ENCODE measurements around the gene GPR183. TPM values are rescaled to one million over a fixed set of nuclear protein-coding genes. Genes with fewer than 3 reads are reported as not detected.

GPR183 gene
- total RNA-seq, 1 experiment from 2014 or later = 0.30 TPM

DNA sequence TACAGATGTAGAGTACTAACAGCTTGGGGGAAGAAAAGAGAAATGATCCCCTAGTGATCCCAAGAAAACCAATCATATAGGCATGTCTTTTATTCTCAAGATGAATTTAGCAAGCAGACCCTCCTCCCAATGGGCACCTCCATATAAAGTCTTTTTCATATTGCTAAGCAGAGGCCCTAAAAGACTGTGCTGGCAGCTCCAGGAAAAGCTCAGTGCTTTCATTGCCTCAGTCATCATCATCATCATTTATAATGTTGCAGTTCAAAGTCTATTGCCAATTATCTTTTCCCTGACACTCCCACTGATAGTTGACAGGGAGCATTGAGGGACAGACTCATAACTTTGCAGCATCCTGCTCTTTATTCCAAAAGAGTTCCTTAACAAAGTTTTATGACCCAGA is 13.0 kb downstream of the GPR183 start (continued):
- no peak for TF ChIP-seq TCF7L2 (IDR thresholded peaks at IDR 0.05; ENCODE audit: borderline replicate concordance, extremely low read depth, insufficient read depth, insufficient read length)
- TF ChIP-seq YY1 (IDR thresholded peaks at IDR 0.05; ENCODE audit: extremely low read depth, insufficient replicate concordance, low read depth, low read length) = no peak
- TF ChIP-seq POLR2AphosphoS5 (IDR thresholded peaks at IDR 0.05; ENCODE audit: low read depth, low read length) = no peak
- no peak for TF ChIP-seq JUND (IDR thresholded peaks at IDR 0.05)
- no peak for TF ChIP-seq FOSL1 (IDR thresholded peaks at IDR 0.05; ENCODE audit: low read depth)

DNA sequence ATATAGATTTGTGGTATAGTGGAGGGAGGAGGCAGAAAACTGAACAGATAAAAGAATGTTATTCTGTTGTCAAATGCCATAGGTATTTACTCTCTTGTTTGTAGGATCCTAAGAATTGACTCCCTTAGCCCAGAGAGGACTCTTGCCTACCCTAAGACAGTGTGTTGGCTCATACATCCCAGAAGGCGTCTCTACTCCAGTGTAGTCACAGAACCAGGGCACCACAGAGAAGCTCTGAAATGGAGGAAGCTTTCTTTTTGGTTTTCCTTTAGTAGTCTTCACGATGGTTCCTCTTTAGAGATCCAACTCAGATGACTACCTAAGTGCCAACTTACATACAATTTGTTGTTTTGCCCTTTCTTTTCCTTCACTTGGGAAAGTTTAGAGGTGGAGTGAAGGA is 14.0 kb downstream of the GPR183 start:
- BruUV-seq (replicated peaks) = no TSS peak
- DNase-seq (ENCODE audit: low read depth, low spot score) (no peak), ATAC-seq (no peak)
- no peaks in the 10 kb centered on the region for H3K27me3 ChIP-seq (ENCODE audit: insufficient read depth, low read length)
- H3K9me2 ChIP-seq (ENCODE audit: insufficient read depth) = no peaks in the 10 kb centered on the region
- peaks cover 9% of the 10 kb centered on the region; the same call in 1 of the 2 replicates for H3K79me2 ChIP-seq (ENCODE audit: insufficient read depth, low read length)
- no peaks in the 10 kb centered on the region for H3K4me1 ChIP-seq (ENCODE audit: control insufficient read depth in 1 of 2, insufficient read depth in 2 of 2, low read length in 2 of 2)
- ChIA-PET POLR2A (no interaction called here), RAD21 (ENCODE audit: low non-redundant PET in 1 of 2, low total read pairs in 2 of 2, uncharacterized antibody in 2 of 2, unreplicated experiment in 2 of 2) (no interaction called here), CTCF (interaction anchor here (1.1 to 1.2 kb wide), 2 partner anchors 23 to 27 kb away, joined by 3 to 4 read pairs; no protein-coding TSS in a partner anchor)
- H3K36me3 ChIP-seq (ENCODE audit: control insufficient read depth in 1 of 2, insufficient read depth in 2 of 2, low read length in 2 of 2) = no peaks in the 10 kb centered on the region; a peak in 1 of 4 replicates
- TF ChIP-seq JUND (IDR thresholded peaks at IDR 0.05) (no peak), ZFX (IDR thresholded peaks at IDR 0.05) (no peak), SP1 (IDR thresholded peaks at IDR 0.05; ENCODE audit: low read depth) (no peak), SRF (IDR thresholded peaks at IDR 0.05; ENCODE audit: low read depth) (no peak), ZNF274 (IDR thresholded peaks at IDR 0.05; ENCODE audit: low read depth, low read length) (no peak), CBX3 (IDR thresholded peaks at IDR 0.05; ENCODE audit: low read depth) (no peak), FOSL1 (IDR thresholded peaks at IDR 0.05; ENCODE audit: low read depth) (no peak), EGR1 (IDR thresholded peaks at IDR 0.05; ENCODE audit: low read depth) (no peak), POLR2AphosphoS5 (IDR thresholded peaks at IDR 0.05; ENCODE audit: low read depth, low read length) (no peak), CEBPB (IDR thresholded peaks at IDR 0.05; ENCODE audit: low read depth) (no peak), SIN3A (IDR thresholded peaks at IDR 0.05; ENCODE audit: low read depth) (no peak), ELF1 (IDR thresholded peaks at IDR 0.05; ENCODE audit: borderline replicate concordance, low read depth) (no peak), EZH2phosphoT487 (IDR thresholded peaks at IDR 0.05; ENCODE audit: borderline replicate concordance) (no peak), EZH2 (IDR thresholded peaks at IDR 0.05) (no peak)
- TF ChIP-seq, protein P1, sequence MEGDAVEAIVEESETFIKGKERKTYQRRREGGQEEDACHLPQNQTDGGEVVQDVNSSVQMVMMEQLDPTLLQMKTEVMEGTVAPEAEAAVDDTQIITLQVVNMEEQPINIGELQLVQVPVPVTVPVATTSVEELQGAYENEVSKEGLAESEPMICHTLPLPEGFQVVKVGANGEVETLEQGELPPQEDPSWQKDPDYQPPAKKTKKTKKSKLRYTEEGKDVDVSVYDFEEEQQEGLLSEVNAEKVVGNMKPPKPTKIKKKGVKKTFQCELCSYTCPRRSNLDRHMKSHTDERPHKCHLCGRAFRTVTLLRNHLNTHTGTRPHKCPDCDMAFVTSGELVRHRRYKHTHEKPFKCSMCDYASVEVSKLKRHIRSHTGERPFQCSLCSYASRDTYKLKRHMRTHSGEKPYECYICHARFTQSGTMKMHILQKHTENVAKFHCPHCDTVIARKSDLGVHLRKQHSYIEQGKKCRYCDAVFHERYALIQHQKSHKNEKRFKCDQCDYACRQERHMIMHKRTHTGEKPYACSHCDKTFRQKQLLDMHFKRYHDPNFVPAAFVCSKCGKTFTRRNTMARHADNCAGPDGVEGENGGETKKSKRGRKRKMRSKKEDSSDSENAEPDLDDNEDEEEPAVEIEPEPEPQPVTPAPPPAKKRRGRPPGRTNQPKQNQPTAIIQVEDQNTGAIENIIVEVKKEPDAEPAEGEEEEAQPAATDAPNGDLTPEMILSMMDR (IDR thresholded peaks at IDR 0.05 in 2 of 3, conservative IDR thresholded peaks at IDR 0.05 in 1 of 3; ENCODE audit: borderline replicate concordance in 1 of 3, insufficient read depth in 1 of 3, low read depth in 2 of 3, low read length in 2 of 3) = no peak
- TF ChIP-seq, protein P2, sequence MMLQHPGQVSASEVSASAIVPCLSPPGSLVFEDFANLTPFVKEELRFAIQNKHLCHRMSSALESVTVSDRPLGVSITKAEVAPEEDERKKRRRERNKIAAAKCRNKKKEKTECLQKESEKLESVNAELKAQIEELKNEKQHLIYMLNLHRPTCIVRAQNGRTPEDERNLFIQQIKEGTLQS (IDR thresholded peaks at IDR 0.05) = no peak
- TF ChIP-seq, protein P3, sequence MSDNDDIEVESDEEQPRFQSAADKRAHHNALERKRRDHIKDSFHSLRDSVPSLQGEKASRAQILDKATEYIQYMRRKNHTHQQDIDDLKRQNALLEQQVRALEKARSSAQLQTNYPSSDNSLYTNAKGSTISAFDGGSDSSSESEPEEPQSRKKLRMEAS (IDR thresholded peaks at IDR 0.05) = no peak
- H3K9ac ChIP-seq (ENCODE audit: low read length) = no peak overlapping the region
- no peaks in the 10 kb centered on the region for H3K9me3 ChIP-seq (ENCODE audit: control insufficient read depth in 1 of 2, insufficient read depth in 1 of 2, low read depth in 1 of 2, low read length in 2 of 2)
- H2AFZ ChIP-seq (ENCODE audit: low read depth, low read length, poor library complexity, severe bottlenecking) = no peak overlapping the region
- H3K4me2 ChIP-seq (ENCODE audit: low read length) = no peak overlapping the region
- H4K20me1 ChIP-seq (ENCODE audit: insufficient read depth) = no peaks in the 10 kb centered on the region
- H3K27ac ChIP-seq (ENCODE audit: low read depth, low read length) = no peak overlapping the region
- no peak overlapping the region for H3K4me3 ChIP-seq (replicated peaks in 1 of 2; ENCODE audit: low read depth in 1 of 2, low read length in 2 of 2)
- intact Hi-C loops (cut with micrococcal nuclease) = no loop called here

All from HCT116 (cell line).